Gastroesophageal sphincter (tissue), 4 donors: ENCODE results near the gene MEIS2. TPM values are rescaled to one million over a fixed set of nuclear protein-coding genes. Genes with fewer than 3 reads are reported as not detected.

ENCODE experiments used
- ATAC-seq: fragments of 150-250 bp; one replicate; pipeline ENCODE4 v1.9.1; 2016; ENCODE audit warnings: mild to moderate bottlenecking, moderate library complexity
- H3K27ac ChIP-seq, 4 donors: fragments of 200-600 bp; sonication (generic) in 3 of 4; 1 replicate in 3 of 4; 2 replicates in 1 of 4; pipeline ENCODE4 v1.5.1; 2016 to 2019
- H3K27me3 ChIP-seq: fragments of 200-600 bp; sonication (generic); one replicate; pipeline ENCODE4 v1.5.1; 2019
- H3K36me3 ChIP-seq, 2 donors: fragments of 200-600 bp; sonication (generic); one replicate each; pipeline ENCODE4 v1.5.1; 2019; ENCODE audit warnings: control low read depth in 1 of 2
- H3K4me1 ChIP-seq, 3 donors: fragments of 200-600 bp; sonication (generic); 1 replicate in 2 of 3; 2 replicates in 1 of 3; pipeline ENCODE4 v1.5.1; 2016 to 2019; ENCODE audit warnings: control low read depth in 2 of 3
- H3K4me3 ChIP-seq, 2 donors: fragments of 200-600 bp; sonication (generic); one replicate each; pipeline ENCODE4 v1.5.1; 2019; ENCODE audit warnings: mild to moderate bottlenecking in 1 of 2, moderate library complexity in 1 of 2
- H3K9me3 ChIP-seq, 3 donors: fragments of 200-600 bp; sonication (generic); one replicate each; pipeline ENCODE4 v1.5.1; 2017 to 2019; ENCODE audit warnings: control low read depth in 2 of 3
- EP300 ChIP-seq: sonication (generic); formaldehyde crosslinking; IDR thresholded peaks from one replicate; pipeline ENCODE4 v1.6.1; 2017; ENCODE audit warnings: antibody characterized with exemption, mild to moderate bottlenecking
- POLR2A ChIP-seq, 2 donors: fragments of 450-650 bp; IDR thresholded peaks; one replicate each; pipeline ENCODE4 v1.6.1; 2017; ENCODE audit warnings: antibody characterized with exemption in 2 of 2, mild to moderate bottlenecking in 2 of 2, moderate library complexity in 1 of 2
- POLR2AphosphoS5 ChIP-seq: sonication (generic); formaldehyde crosslinking; IDR thresholded peaks from one replicate; pipeline ENCODE4 v1.6.1; 2017; ENCODE audit warnings: antibody characterized with exemption
- WGBS, 2 donors: methylation state at CpG; one replicate each; pipeline ENCODE4 v1.1.5; 2018; ENCODE audit warnings: low coverage in 1 of 2; 5-methylcytosine and 5-hydroxymethylcytosine counted together
- total RNA-seq, 4 donors: library from RNA; depleted of rRNA; stranded (reverse); fragments of >200 nt; gene quantifications; one replicate each; pipeline ENCODE4 v1.1.0, GENCODE V29; 2016
- TF ChIP-seq, protein P1 (sequence below), 4 experiments: fragments of 200-600 bp in 2 of 4; fragments of 450-650 bp in 2 of 4; sonication (generic) in 1 of 4; IDR thresholded peaks; one replicate each; pipeline ENCODE4 v1.5.1; 2017 to 2019; ENCODE audit warnings: antibody characterized with exemption in 4 of 4, mild to moderate bottlenecking in 2 of 4, moderate library complexity in 2 of 4

MEIS2 gene
- total RNA-seq, 4 donors from 2014 or later = 43.1 to 108 (median 85.7) TPM

GRCh38 chr15:36958606-36959005 is 141.7 kb downstream of the MEIS2 start:
- Histone ChIP-seq H3K27ac (no peak overlapping the region), H3K9me3 (no peaks in the 10 kb centered on the region), H3K27me3 (no peaks in the 10 kb centered on the region), H3K4me1 (peaks cover 0 to 47% (median 0%) of the 10 kb centered on the region in 3 donors), H3K36me3 (no peaks in the 10 kb centered on the region), H3K4me3 (no peak overlapping the region)
- 71 to 73% methylated on average over 1 of the region's 1 CpG for WGBS, 2 donors
- ATAC-seq = no peak
- TF ChIP-seq, protein P1, sequence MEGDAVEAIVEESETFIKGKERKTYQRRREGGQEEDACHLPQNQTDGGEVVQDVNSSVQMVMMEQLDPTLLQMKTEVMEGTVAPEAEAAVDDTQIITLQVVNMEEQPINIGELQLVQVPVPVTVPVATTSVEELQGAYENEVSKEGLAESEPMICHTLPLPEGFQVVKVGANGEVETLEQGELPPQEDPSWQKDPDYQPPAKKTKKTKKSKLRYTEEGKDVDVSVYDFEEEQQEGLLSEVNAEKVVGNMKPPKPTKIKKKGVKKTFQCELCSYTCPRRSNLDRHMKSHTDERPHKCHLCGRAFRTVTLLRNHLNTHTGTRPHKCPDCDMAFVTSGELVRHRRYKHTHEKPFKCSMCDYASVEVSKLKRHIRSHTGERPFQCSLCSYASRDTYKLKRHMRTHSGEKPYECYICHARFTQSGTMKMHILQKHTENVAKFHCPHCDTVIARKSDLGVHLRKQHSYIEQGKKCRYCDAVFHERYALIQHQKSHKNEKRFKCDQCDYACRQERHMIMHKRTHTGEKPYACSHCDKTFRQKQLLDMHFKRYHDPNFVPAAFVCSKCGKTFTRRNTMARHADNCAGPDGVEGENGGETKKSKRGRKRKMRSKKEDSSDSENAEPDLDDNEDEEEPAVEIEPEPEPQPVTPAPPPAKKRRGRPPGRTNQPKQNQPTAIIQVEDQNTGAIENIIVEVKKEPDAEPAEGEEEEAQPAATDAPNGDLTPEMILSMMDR (IDR thresholded peaks at IDR 0.05) = no peak
- TF ChIP-seq POLR2AphosphoS5 (no peak), POLR2A (IDR thresholded peaks at IDR 0.05) (no peak), EP300 (no peak)

DNA sequence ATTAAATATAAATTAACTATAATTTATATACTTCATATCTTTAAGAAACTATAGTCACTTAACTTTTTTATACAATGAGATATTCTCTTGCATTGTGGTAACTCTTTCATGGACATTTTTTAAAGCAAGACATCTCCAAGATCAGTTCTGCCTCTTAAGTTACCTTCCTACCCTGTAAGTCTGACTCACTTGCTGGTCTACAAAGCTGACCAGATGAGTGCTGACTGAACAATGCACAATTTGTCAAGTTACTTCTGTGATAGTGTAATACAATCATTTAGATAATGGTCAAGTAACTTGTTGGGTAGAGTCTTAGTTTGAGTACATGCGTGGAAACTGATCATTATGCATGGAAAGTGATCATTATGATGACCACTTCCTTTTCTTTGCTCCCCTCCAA is 145.9 kb downstream of the MEIS2 start:
- H3K4me3 ChIP-seq = no peak overlapping the region
- H3K27me3 ChIP-seq = no peaks in the 10 kb centered on the region
- no peak overlapping the region for H3K27ac ChIP-seq
- H3K36me3 ChIP-seq = no peaks in the 10 kb centered on the region
- H3K9me3 ChIP-seq = no peaks in the 10 kb centered on the region
- no peak for ATAC-seq
- 100% methylated on average over 1 of the region's 1 CpG for WGBS, 2 donors
- H3K4me1 ChIP-seq = peaks cover 5 to 53% (median 5%) of the 10 kb centered on the region in 3 donors
- TF ChIP-seq POLR2AphosphoS5 (no peak), EP300 (no peak), POLR2A (IDR thresholded peaks at IDR 0.05) (no peak)
- TF ChIP-seq, protein P1 (IDR thresholded peaks at IDR 0.05) = no peak

- TF ChIP-seq POLR2AphosphoS5 (no peak), POLR2A (IDR thresholded peaks at IDR 0.05) (no peak), EP300 (no peak)
- TF ChIP-seq, protein P1 (IDR thresholded peaks at IDR 0.05) = no peak
- no peaks in the 10 kb centered on the region for H3K27me3 ChIP-seq
- no peak for ATAC-seq
These were observed 147.0 kb downstream of the MEIS2 start for GRCh38 chr15:36953346-36953745.

DNA sequence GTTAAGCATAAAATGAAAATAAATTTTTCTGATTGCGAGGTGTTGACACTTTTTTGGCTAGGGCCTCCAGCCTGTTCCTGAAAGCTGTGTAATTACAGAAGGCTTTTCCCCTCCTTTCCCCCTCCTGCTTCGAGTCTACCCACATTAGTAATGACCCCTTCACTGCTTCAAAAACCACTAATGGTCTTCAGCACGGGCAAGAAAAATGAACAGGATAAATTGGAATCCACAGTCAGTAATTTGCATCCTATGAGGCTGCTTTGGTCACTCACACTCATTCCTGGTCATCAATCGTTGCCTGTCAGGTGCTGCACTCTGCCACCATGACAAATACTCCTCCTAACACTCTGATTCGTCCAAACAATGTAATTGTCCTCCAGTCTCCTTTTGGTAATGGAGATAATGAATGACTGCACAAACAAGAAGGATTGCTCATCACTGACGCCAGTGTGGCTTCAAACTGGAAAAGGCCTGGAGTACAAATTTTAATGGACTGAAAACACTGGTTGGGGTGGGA is 148.6 kb downstream of the MEIS2 start:
- no peak for ATAC-seq
- Histone ChIP-seq H3K36me3 (peaks cover 0 to 14% of the 10 kb centered on the region in 2 donors), H3K27me3 (no peaks in the 10 kb centered on the region), H3K9me3 (no peaks in the 10 kb centered on the region), H3K4me3 (no peak overlapping the region), H3K27ac (no peak overlapping the region), H3K4me1 (peaks cover 5 to 43% (median 5%) of the 10 kb centered on the region in 3 donors)
- 25 to 26% methylated on average over 5 to 6 of the region's 6 CpGs for WGBS, 2 donors
- peak; percentile 52 for TF ChIP-seq POLR2AphosphoS5
- TF ChIP-seq EP300 = no peak

More at GRCh38 chr15:36953346-36953745, 147.0 kb downstream of the MEIS2 start:
- Histone ChIP-seq H3K4me1 (peaks cover 5 to 41% (median 5%) of the 10 kb centered on the region in 3 donors), H3K9me3 (no peaks in the 10 kb centered on the region), H3K4me3 (no peak overlapping the region), H3K36me3 (peaks cover 0 to 7% of the 10 kb centered on the region in 2 donors), H3K27ac (no peak overlapping the region)
- WGBS, 2 donors = 86 to 91% methylated on average over 3 of the region's 3 CpGs

DNA sequence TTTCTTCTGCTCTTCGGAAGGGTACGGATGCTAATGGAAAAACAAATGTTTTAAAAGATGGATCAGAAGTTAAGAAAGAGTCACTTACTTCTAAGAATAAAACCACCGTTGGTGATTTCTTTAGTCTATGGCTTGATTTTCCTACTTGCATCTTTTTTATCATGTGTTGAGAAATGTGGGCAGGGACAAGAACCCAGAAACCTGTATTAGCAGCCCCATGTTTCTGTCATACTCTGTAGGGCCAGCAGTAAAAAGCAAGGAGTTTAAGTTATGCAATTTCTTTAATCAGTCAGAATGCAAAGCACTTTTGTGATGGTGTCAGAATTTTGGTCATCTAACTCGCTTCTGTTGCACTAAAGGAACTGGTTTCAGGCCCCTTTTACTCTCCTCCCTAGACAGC is 150.0 kb downstream of the MEIS2 start:
- ATAC-seq = no peak
- H3K4me1 ChIP-seq = peaks cover 5 to 43% (median 5%) of the 10 kb centered on the region in 3 donors
- H3K36me3 ChIP-seq = peaks cover 0 to 14% of the 10 kb centered on the region in 2 donors
- no peak overlapping the region for H3K4me3 ChIP-seq
- TF ChIP-seq, protein P1 (IDR thresholded peaks at IDR 0.05) = no peak
- TF ChIP-seq POLR2A (IDR thresholded peaks at IDR 0.05) = no peak
- no peak for TF ChIP-seq EP300
- no peak for TF ChIP-seq POLR2AphosphoS5
- no peak overlapping the region for H3K27ac ChIP-seq
- no peaks in the 10 kb centered on the region for H3K9me3 ChIP-seq
- WGBS, 2 donors = 86 to 93% methylated on average over 2 to 4 of the region's 4 CpGs
- no peaks in the 10 kb centered on the region for H3K27me3 ChIP-seq
